Duodenal mucosa (tissue), 2 donors: ENCODE results near the gene SLPI.

Source experiments
- H3K27ac ChIP-seq: one replicate; pipeline ENCODE4 v1.7.0; 2013; ENCODE audit warnings: low read depth, low read length
- H3K27me3 ChIP-seq, 2 donors: one replicate each; pipeline ENCODE4 v1.7.0; 2013; ENCODE audit warnings: low read length in 2 of 2, control low read depth in 1 of 2; ENCODE audit not compliant: insufficient read depth in 2 of 2, control insufficient read depth in 1 of 2
- H3K36me3 ChIP-seq, 2 donors: one replicate each; pipeline ENCODE4 v1.7.0; 2013; ENCODE audit warnings: low read length in 2 of 2, control low read depth in 1 of 2; ENCODE audit not compliant: insufficient read depth in 2 of 2, control insufficient read depth in 1 of 2
- H3K4me1 ChIP-seq, 2 donors: one replicate each; pipeline ENCODE4 v1.7.0; 2013; ENCODE audit warnings: low read length in 2 of 2, control low read depth in 1 of 2; ENCODE audit not compliant: insufficient read depth in 2 of 2, control insufficient read depth in 1 of 2
- H3K4me3 ChIP-seq, 2 donors: one replicate each; pipeline ENCODE4 v1.7.0; 2013; ENCODE audit warnings: low read length in 2 of 2, low read depth in 1 of 2
- H3K9ac ChIP-seq, 2 donors: one replicate each; pipeline ENCODE4 v1.7.0; 2013; ENCODE audit warnings: low read length in 2 of 2, low read depth in 1 of 2
- H3K9me3 ChIP-seq, 2 donors: one replicate each; pipeline ENCODE4 v1.7.0; 2013; ENCODE audit warnings: low read length in 2 of 2, control low read depth in 1 of 2; ENCODE audit not compliant: control insufficient read depth in 1 of 2

Gene SLPI

DNA sequence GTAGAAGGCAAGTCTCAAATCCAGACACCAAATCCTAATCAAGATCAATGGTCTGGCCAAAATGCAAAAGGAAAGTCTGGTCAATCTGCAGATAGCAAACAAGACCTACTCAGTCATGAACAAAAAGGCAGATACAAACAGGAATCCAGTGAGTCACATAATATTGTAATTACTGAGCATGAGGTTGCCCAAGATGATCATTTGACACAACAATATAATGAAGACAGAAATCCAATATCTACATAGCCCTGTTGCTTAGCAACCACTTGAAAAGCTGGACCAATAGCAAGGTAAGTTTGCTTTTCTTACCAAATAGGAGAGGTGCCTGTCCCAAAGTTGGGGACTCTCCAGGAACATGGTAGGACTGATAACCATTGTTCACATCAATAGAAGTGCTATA, 31.2 kb downstream of the SLPI start:
- H3K36me3 ChIP-seq: no peaks in the 10 kb centered on the region
- no peak overlapping the region for H3K27ac ChIP-seq
- peaks cover 3 to 6% of the 10 kb centered on the region in 2 donors for H3K27me3 ChIP-seq

DNA sequence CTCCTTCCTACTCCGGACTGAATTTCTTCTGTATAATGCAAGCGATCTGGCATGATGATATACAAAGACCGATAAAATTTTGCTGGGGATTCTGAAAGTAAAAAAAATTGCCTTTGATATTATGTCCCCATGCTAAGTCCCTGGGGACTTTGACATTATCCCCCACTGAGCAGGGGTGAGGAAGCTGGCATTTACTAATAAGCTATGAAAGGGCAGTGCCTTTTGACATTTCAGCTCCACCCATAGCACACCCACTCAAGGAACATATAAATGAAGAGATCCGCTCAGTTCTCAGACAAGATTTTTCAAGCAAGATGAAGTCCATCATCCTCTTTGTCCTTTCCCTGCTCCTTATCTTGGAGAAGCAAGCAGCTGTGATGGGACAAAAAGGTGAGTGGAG, 33.3 kb downstream of the SLPI start, which contains the start of gene SEMG2:
Gene SEMG2 (plus strand): TSS at position 298 of the 400 bp plus-strand sequence. CDS start 17 bp downstream, at position 315.
- Histone ChIP-seq H3K9me3 (no peaks in the 10 kb centered on the region), H3K9ac (no peak within 1 kb of the TSS), H3K4me1 (no peaks in the 10 kb centered on the region), H3K36me3 (no peaks in the 10 kb centered on the region), H3K27me3 (peaks cover 3 to 6% of the 10 kb centered on the region in 2 donors), H3K27ac (no peak within 1 kb of the TSS), H3K4me3 (no peak within 1 kb of the TSS)

More for the DNA sequence above, 31.2 kb downstream of the SLPI start:
- Histone ChIP-seq H3K9me3 (no peaks in the 10 kb centered on the region), H3K4me1 (no peaks in the 10 kb centered on the region), H3K9ac (no peak overlapping the region), H3K4me3 (no peak overlapping the region)

DNA sequence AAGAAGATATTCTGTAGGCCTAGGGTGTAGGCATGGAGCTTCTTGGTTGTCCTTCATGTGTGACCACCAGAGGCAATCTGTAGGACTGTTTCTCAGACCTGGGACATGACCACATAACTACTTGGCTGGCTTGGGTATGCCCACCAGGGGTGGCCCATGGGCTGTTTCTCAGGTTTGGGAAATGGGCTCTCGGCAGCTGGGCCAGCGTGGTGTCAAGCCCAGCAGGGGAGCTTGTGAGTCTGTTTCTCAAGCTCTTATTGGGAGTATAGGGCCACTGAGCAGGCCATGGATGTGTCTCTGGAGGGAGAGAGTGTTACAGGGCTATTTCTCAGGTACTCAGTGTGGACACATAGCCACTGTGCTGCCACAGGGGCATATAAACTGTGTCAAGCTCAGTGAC, 35.7 kb downstream of the SLPI start:
- Histone ChIP-seq H3K4me3 (no peak overlapping the region), H3K4me1 (no peaks in the 10 kb centered on the region), H3K9me3 (no peaks in the 10 kb centered on the region), H3K36me3 (no peaks in the 10 kb centered on the region), H3K27ac (no peak overlapping the region), H3K9ac (no peak overlapping the region), H3K27me3 (peaks cover 0 to 6% of the 10 kb centered on the region in 2 donors)

DNA sequence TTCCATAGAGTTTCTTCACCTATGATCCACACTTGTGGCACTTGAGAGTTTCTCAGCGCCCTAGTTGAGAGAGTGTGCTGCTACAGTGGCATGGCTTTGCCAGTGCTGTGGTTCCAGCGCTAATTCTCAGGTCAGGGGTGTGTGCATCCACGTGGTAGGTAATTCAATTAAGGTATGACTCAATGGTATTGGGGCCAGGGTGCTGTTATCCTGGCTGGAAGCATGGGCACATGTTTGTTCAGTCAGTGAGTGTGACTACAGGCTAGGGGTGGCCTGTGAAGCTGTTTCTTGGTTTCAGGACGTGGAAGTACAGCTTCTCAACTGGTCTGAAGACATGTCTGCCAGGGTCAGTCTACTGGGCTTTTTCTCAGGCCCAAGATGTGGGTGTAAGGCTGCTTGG, 36.2 kb downstream of the SLPI start:
- no peaks in the 10 kb centered on the region for H3K9me3 ChIP-seq
- no peaks in the 10 kb centered on the region for H3K36me3 ChIP-seq
- H3K9ac ChIP-seq: no peak overlapping the region
- H3K4me1 ChIP-seq: no peaks in the 10 kb centered on the region
- no peak overlapping the region for H3K27ac ChIP-seq
- H3K27me3 ChIP-seq: peaks cover 0 to 6% of the 10 kb centered on the region in 2 donors
- no peak overlapping the region for H3K4me3 ChIP-seq

- no peak overlapping the region for H3K27ac ChIP-seq
- H3K36me3 ChIP-seq: no peaks in the 10 kb centered on the region
- no peaks in the 10 kb centered on the region for H3K4me1 ChIP-seq
- H3K4me3 ChIP-seq: no peak overlapping the region
- H3K27me3 ChIP-seq: no peaks in the 10 kb centered on the region
- no peak overlapping the region for H3K9ac ChIP-seq
- no peaks in the 10 kb centered on the region for H3K9me3 ChIP-seq
Measured at GRCh38 chr20:45212836-45213235, 41.5 kb downstream of the SLPI start.

GRCh38 chr20:45211569-45212474, 42.5 kb downstream of the SLPI start:
- Histone ChIP-seq H3K4me1 (no peaks in the 10 kb centered on the region), H3K36me3 (no peaks in the 10 kb centered on the region), H3K27ac (no peak overlapping the region), H3K27me3 (no peaks in the 10 kb centered on the region), H3K9me3 (no peaks in the 10 kb centered on the region), H3K9ac (no peak overlapping the region), H3K4me3 (no peak overlapping the region)

GRCh38 chr20:45209924-45210323, 44.4 kb downstream of the SLPI start:
- H3K9me3 ChIP-seq: no peaks in the 10 kb centered on the region
- H3K36me3 ChIP-seq: no peaks in the 10 kb centered on the region
- H3K27ac ChIP-seq: no peak overlapping the region
- no peaks in the 10 kb centered on the region for H3K27me3 ChIP-seq
- no peak overlapping the region for H3K9ac ChIP-seq
- no peaks in the 10 kb centered on the region for H3K4me1 ChIP-seq
- H3K4me3 ChIP-seq: no peak overlapping the region

DNA sequence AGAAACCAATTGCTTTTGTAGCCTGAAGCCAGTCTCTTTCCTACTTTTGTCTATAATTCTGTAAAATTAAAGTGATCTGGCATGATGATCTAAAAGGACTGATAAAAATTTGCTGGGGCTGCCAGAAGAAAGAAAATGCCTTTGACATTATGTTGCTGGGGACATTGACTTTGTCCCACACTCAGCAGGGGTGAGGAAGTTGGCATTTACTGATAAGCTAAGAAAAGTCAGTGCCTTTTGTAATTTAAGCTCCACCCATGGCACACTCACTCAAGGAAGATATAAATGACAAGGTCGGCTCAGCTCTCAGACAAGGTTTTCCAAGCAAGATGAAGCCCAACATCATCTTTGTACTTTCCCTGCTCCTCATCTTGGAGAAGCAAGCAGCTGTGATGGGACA, 47.6 kb downstream of the SLPI start, which contains the start of gene SEMG1:
Gene SEMG1 (plus strand): TSS at position 309 of the 400 bp plus-strand sequence. CDS start 21 bp downstream, at position 330.
- Histone ChIP-seq H3K27me3 (peaks cover 0 to 5% of the 10 kb centered on the region in 2 donors), H3K4me3 (no peak within 1 kb of the TSS), H3K9me3 (no peaks in the 10 kb centered on the region), H3K36me3 (no peaks in the 10 kb centered on the region), H3K27ac (no peak within 1 kb of the TSS), H3K4me1 (no peaks in the 10 kb centered on the region), H3K9ac (no peak within 1 kb of the TSS)
